Upper lobe of right lung (tissue), 1 donor: Measurements from ENCODE around the gene FBLN5. TPM values are rescaled to one million over a fixed set of nuclear protein-coding genes. Genes with fewer than 3 reads are reported as not detected.
A peak's percentile ranks its signal among the peaks of the same experiment; 100 is the strongest.

ENCODE experiments used
- ATAC-seq: fragments of 200-7000 bp; cut with Tn5 transposase; one replicate; pipeline ENCODE4 v1.9.1; 2020; ENCODE audit warnings: mild to moderate bottlenecking, moderate library complexity
- DNase-seq: peaks from one replicate; pipeline ENCODE4 v3.0.0-alpha.2; 2020
- H3K27ac ChIP-seq: fragments of 200-600 bp; one replicate; pipeline ENCODE4 v1.8.0; 2022
- H3K27me3 ChIP-seq: fragments of 200-600 bp; one replicate; pipeline ENCODE4 v1.8.0; 2022; ENCODE audit warnings: mild to moderate bottlenecking
- H3K36me3 ChIP-seq: fragments of 200-600 bp; one replicate; pipeline ENCODE4 v1.8.0; 2022
- H3K4me1 ChIP-seq: fragments of 200-600 bp; one replicate; pipeline ENCODE4 v1.8.0; 2022
- H3K4me3 ChIP-seq: fragments of 200-600 bp; one replicate; pipeline ENCODE4 v1.8.0; 2022; ENCODE audit warnings: mild to moderate bottlenecking
- H3K9me3 ChIP-seq: fragments of 200-600 bp; one replicate; pipeline ENCODE4 v1.8.0; 2022
- CTCF ChIP-seq: fragments of 200-600 bp; IDR thresholded peaks from one replicate; pipeline ENCODE4 v1.8.0; 2022; ENCODE audit warnings: antibody characterized with exemption
- intact Hi-C: fragments of 100-400 bp; cut with DNase I; formaldehyde crosslinking; loops from one replicate; pipeline ENCODE4 v1.11.0; 2022
- long read RNA-seq: library from polyadenylated mRNA; unstranded; transcript quantifications from one replicate; pipeline ENCODE4 v2.0.0, GENCODE V29; 2021
- total RNA-seq: library from RNA; stranded (reverse); fragmentation: NEBNext Ultra II Directional; extraction: Animal tissue kit (Norgen Biotek cat#: 25700); gene quantifications from one replicate; pipeline ENCODE4 v1.2.1, GENCODE V29; 2021
- donor health status: DM: no; HTN: yes; CAD: no; lungs with severe emphysema.

The FBLN5 gene
- total RNA-seq: 245 TPM
- long read RNA-seq, transcript FBLN5-205 (11 exons, 1,875 nt): minor isoform, 9 of 329 reads
- long read RNA-seq, transcript FBLN5-202 (11 exons, 2,123 nt): major isoform, 148 of 329 reads
- long read RNA-seq, partial matches to known transcripts: 137 of 329 reads
- long read RNA-seq, other reads (novel, unspliced or antisense): 34 of 329 reads

GRCh38 chr14:91947475-91948184 is at the start of gene FBLN5:
FBLN5 (minus strand) TSS chr14:91947694; CDS start chr14:91947229, 465 bp downstream.
- Histone ChIP-seq H3K4me1 (no peaks in the 10 kb centered on the region), H3K9me3 (no peaks in the 10 kb centered on the region), H3K27ac (peak within 1 kb of the TSS; percentile 89), H3K27me3 (peaks cover 6% of the 10 kb centered on the region), H3K4me3 (peak within 1 kb of the TSS; percentile 69), H3K36me3 (no peaks in the 10 kb centered on the region)
- peak; percentile 88 for DNase-seq
- ATAC-seq: peak; percentile 94
- intact Hi-C loops: no loop called here
- no peak for TF ChIP-seq CTCF

DNA sequence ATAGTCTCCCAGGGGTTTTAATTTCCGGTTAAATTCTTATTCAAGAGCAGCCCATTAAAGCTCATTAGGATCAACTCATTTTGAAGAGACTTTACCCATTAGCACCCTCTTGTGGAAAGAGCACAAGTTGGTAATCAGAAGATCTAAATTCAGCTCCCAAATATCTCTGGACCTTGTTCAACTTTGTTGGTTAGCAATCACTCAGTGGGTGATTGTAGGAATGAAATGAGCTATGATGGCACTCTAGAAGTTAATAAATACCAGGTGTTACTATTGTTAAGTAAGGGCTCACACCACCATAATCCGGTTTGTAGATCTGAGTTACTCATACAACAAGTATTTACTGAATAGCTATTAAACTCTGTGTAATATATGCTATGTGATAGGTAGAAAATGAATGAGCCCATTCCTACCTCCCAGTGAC is 49.5 kb upstream of the FBLN5 start:
- intact Hi-C loops: no loop called here
- DNase-seq: no peak

GRCh38 chr14:91987192-91987591 is 39.7 kb upstream of the FBLN5 start:
- DNase-seq (no peak), ATAC-seq (no peak)
- Histone ChIP-seq H3K4me3 (no peak overlapping the region), H3K9me3 (no peaks in the 10 kb centered on the region), H3K4me1 (peaks cover 9% of the 10 kb centered on the region), H3K27ac (no peak overlapping the region), H3K27me3 (no peaks in the 10 kb centered on the region), H3K36me3 (peaks cover 40% of the 10 kb centered on the region)
- TF ChIP-seq CTCF: no peak
- intact Hi-C loops: no loop called here

More for the DNA sequence above, 49.5 kb upstream of the FBLN5 start:
- H3K4me3 ChIP-seq: no peak overlapping the region
- H3K27me3 ChIP-seq: no peaks in the 10 kb centered on the region
- H3K36me3 ChIP-seq: peaks cover 46% of the 10 kb centered on the region
- H3K4me1 ChIP-seq: peaks cover 28% of the 10 kb centered on the region
- peak; percentile 97 for ATAC-seq
- H3K9me3 ChIP-seq: no peaks in the 10 kb centered on the region
- peak overlapping the region; percentile 52 for H3K27ac ChIP-seq
- peak; percentile 67 for TF ChIP-seq CTCF

DNA sequence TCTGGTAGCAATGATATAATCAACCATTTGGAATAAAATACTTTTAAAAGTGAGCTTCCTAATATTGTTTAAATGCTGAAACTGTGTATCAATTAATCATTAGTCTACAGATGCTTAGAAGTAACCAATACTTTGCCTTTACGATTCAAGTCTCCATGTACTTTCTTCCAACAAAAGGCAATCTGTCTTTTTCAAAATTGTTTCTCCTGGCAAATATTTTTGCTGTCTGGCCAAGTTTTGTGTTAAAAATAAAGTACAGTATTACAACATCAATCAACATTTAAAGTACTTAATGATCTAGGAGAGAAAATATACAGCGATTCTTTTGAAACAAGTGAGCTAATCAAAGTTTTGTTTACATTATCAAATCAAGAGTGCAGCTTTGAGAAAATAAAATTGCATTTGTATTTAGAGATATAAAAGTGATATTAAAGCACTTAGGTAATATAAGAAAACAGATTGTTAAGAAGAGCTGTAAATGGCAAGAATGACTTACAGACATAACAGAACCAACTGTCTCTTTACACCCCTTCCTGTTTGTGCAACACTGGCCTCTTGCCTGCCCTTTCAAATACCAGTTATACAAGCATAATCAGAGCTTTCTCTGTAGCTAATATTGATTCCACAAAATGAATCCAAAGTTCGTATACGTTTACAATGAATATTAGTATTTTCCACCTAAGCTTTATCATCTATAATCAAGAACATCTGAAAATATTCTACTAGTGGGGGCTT is 38.2 kb upstream of the FBLN5 start:
- Histone ChIP-seq H3K27ac (no peak overlapping the region), H3K27me3 (no peaks in the 10 kb centered on the region), H3K4me3 (no peak overlapping the region), H3K4me1 (peaks cover 9% of the 10 kb centered on the region), H3K9me3 (no peaks in the 10 kb centered on the region), H3K36me3 (peaks cover 26% of the 10 kb centered on the region)
- intact Hi-C loops: no loop called here
- no peak for TF ChIP-seq CTCF
- DNase-seq (no peak), ATAC-seq (no peak)

DNA sequence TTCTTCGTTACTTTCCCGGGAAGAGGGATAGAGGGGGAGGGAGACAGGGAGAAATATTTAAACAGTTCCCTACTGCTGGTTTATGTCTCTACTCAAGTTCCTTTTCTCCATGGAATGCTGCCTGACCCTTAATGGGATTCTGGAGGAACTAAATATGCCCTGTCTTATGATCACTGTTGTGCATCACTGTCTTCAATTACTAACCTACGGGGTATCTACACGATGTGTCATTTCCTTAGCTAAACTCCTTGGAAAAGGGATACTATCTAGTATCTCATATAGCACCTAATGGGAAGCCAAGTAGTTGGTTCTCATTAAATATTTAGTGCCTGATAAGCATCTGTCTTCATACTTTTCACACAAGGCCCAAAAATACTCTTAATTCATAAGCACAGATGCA is 37.5 kb upstream of the FBLN5 start:
- ATAC-seq: no peak
- intact Hi-C loops: no loop called here
- H3K9me3 ChIP-seq: no peaks in the 10 kb centered on the region
- H3K27me3 ChIP-seq: no peaks in the 10 kb centered on the region
- DNase-seq: no peak
- TF ChIP-seq CTCF: no peak
- H3K36me3 ChIP-seq: peaks cover 23% of the 10 kb centered on the region
- H3K4me1 ChIP-seq: peaks cover 9% of the 10 kb centered on the region
- no peak overlapping the region for H3K4me3 ChIP-seq
- H3K27ac ChIP-seq: no peak overlapping the region
